CD4-positive, alpha-beta T cell treated with Interleukin-17A for 1 hour (primary cell): ENCODE results near the gene PSAT1.

Experiments
- DNase-seq: peaks from one replicate; pipeline ENCODE4 v3.0.0-alpha.2; 2020

Gene PSAT1

DNA sequence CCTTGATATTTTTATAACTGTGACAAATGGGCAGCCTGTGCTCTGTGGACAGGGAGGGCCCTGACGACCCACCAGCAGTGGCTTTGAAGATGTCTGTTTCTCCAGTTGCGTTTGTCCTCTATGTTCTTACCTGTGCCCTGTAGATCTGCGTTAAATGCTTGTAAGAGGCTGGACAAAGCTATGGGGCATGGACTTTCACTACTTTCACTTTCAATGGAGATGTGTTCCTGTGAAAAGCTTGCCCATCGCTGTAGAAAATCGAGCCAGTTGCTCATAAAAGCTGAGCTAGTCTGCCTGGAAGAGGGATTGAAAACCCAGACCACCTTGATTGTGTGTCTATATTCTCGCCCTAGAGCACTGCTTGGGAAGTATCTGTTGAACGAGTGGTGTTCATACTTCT is 74.1 kb downstream of the PSAT1 start:
- DNase-seq: no peak

DNA sequence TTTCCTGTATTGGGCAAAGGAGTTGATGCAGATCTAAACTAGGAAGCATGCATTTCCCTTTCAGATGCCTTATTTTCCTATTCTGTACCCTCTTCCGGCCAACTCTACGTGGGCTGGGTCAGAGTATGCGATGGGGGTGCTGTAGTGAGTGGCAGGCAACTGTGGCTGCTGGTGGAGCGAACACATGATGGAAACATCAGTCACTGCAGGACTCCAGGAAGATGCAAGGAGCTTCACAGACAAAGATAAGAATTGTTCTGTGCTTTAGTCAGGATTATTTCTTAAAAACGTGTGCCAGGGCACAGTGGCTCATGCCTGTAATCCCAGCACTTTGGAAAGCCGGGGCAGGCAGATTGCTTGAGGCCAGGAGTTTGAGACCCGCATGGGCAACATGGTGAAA is 75.1 kb downstream of the PSAT1 start:
- no peak for DNase-seq
